CD14-positive monocyte (primary cell): ENCODE data around the gene LRP1B. TPM values are rescaled to one million over a fixed set of nuclear protein-coding genes. Genes with fewer than 3 reads are reported as not detected.

ENCODE experiments used
- DNase-seq, 3 donors: peaks; one replicate each; pipeline ENCODE4 v3.0.0-alpha.2; 2011 to 2022
- H2AFZ ChIP-seq: 2 replicates; pipeline ENCODE4 v1.6.0; 2012; ENCODE audit warnings: mild to moderate bottlenecking, low read depth, low read length, inconsistent platforms; ENCODE audit not compliant: insufficient read depth, poor library complexity, severe bottlenecking
- H3K27ac ChIP-seq, 2 donors: 1 replicate in 1 of 2; 2 replicates in 1 of 2; pipeline ENCODE4 v1.5.1; 2012 to 2013; ENCODE audit warnings: low read length in 2 of 2, control low read depth in 1 of 2, inconsistent platforms in 1 of 2, low read depth in 1 of 2, mild to moderate bottlenecking in 1 of 2
- H3K27me3 ChIP-seq, 2 donors: one replicate each; pipeline versions ENCODE4 v1.6.0 to v1.6.1; 2011 to 2013; ENCODE audit warnings: low read length in 2 of 2; ENCODE audit not compliant: control insufficient read depth in 2 of 2, insufficient read depth in 2 of 2
- H3K36me3 ChIP-seq, 2 donors: replicated peaks in 1 of 2; 1 replicate in 1 of 2; 2 replicates in 1 of 2; pipeline versions ENCODE4 v1.5.1 to v1.6.1; 2012 to 2013; ENCODE audit warnings: low read length in 2 of 2, control low read depth in 1 of 2, inconsistent platforms in 1 of 2, mild to moderate bottlenecking in 1 of 2; ENCODE audit not compliant: insufficient read depth in 2 of 2, control insufficient read depth in 1 of 2
- H3K4me1 ChIP-seq, 2 donors: 1 replicate in 1 of 2; 2 replicates in 1 of 2; pipeline versions ENCODE4 v1.5.1 to v1.6.1; 2012 to 2013; ENCODE audit warnings: low read length in 2 of 2, control low read depth in 1 of 2, inconsistent platforms in 1 of 2, mild to moderate bottlenecking in 1 of 2, moderate library complexity in 1 of 2; ENCODE audit not compliant: insufficient read depth in 2 of 2, control insufficient read depth in 1 of 2
- H3K4me2 ChIP-seq: replicated peaks from 2 replicates; pipeline ENCODE3; 2012; ENCODE audit warnings: low read length, moderate library complexity, mild to moderate bottlenecking; ENCODE audit not compliant: poor library complexity, severe bottlenecking; ENCODE audit errors: extremely low read depth
- H3K4me3 ChIP-seq, 3 experiments: fragments of 200-600 bp in 1 of 3; sonication (generic) in 1 of 3; replicated peaks in 1 of 3; 1 replicate in 2 of 3; 2 replicates in 1 of 3; pipeline ENCODE4 v1.5.1; 2011 to 2013; ENCODE audit warnings: low read length in 3 of 3, mild to moderate bottlenecking in 3 of 3, control low read depth in 2 of 3, low read depth in 2 of 3, inconsistent platforms in 1 of 3, moderate library complexity in 1 of 3
- H3K79me2 ChIP-seq: 2 replicates; pipeline ENCODE4 v1.6.0; 2012; ENCODE audit warnings: mild to moderate bottlenecking, control low read depth, inconsistent platforms, low read length, moderate library complexity; ENCODE audit not compliant: insufficient read depth
- H3K9ac ChIP-seq: 2 replicates; pipeline ENCODE4 v1.6.0; 2017; ENCODE audit warnings: low read length, mild to moderate bottlenecking; ENCODE audit not compliant: insufficient read depth, poor library complexity, severe bottlenecking
- H3K9me3 ChIP-seq, 2 donors: replicated peaks in 1 of 2; 1 replicate in 1 of 2; 2 replicates in 1 of 2; pipeline versions ENCODE4 v1.5.1 to v1.6.1; 2012 to 2013; ENCODE audit warnings: low read length in 2 of 2, control low read depth in 1 of 2; ENCODE audit not compliant: control insufficient read depth in 1 of 2, insufficient read depth in 1 of 2
- H4K20me1 ChIP-seq: 2 replicates; pipeline ENCODE4 v1.6.0; 2012; ENCODE audit warnings: mild to moderate bottlenecking, low read length, control low read depth, moderate library complexity; ENCODE audit not compliant: insufficient read depth
- H3K27ac Mint-ChIP-seq, 7 donors: one replicate each; pipeline ENCODE4 v1.8.0; 2020; ENCODE audit warnings: mild to moderate bottlenecking in 7 of 7, mixed read lengths in 7 of 7, moderate library complexity in 6 of 7, inconsistent platforms in 2 of 7
- H3K27me3 Mint-ChIP-seq, 3 donors: one replicate each; pipeline ENCODE4 v1.8.0; 2021 to 2022; ENCODE audit warnings: low read depth in 3 of 3, mild to moderate bottlenecking in 3 of 3, mixed read lengths in 3 of 3, moderate library complexity in 3 of 3, inconsistent platforms in 1 of 3
- H3K36me3 Mint-ChIP-seq, 2 donors: one replicate each; pipeline ENCODE4 v1.8.0; 2020; ENCODE audit warnings: mixed read lengths in 2 of 2, inconsistent platforms in 1 of 2, mild to moderate bottlenecking in 1 of 2
- H3K4me1 Mint-ChIP-seq: one replicate; pipeline ENCODE4 v1.8.0; 2020; ENCODE audit warnings: mild to moderate bottlenecking, mixed read lengths
- H3K4me3 Mint-ChIP-seq, 2 donors: one replicate each; pipeline ENCODE4 v1.8.0; 2020; ENCODE audit warnings: mild to moderate bottlenecking in 2 of 2, mixed read lengths in 2 of 2, moderate library complexity in 1 of 2
- H3K9me3 Mint-ChIP-seq, 7 donors: one replicate each; pipeline ENCODE4 v1.8.0; 2020 to 2022; ENCODE audit warnings: mixed read lengths in 7 of 7, mild to moderate bottlenecking in 6 of 7, moderate library complexity in 6 of 7, inconsistent platforms in 2 of 7
- WGBS: methylation state at CpG from one replicate; pipeline ENCODE4 v1.1.5; 2013; ENCODE audit warnings: missing lambda C conversion rate; ENCODE audit not compliant: insufficient coverage; 5-methylcytosine and 5-hydroxymethylcytosine counted together
- intact Hi-C, 2 donors: fragments of 100-400 bp; cut with micrococcal nuclease; formaldehyde crosslinking; loops; one replicate each; pipeline versions ENCODE4 v1.15.0 to v1.15.1; 2023
- polyA plus RNA-seq, 3 donors: library from polyadenylated mRNA; depleted of rRNA in 1 of 3; unstranded in 2 of 3; stranded (reverse) in 1 of 3; fragments of 300-500 nt in 2 of 3; fragments of >200 nt in 1 of 3; fragmentation: Illumina TruSeq in 2 of 3; gene quantifications; 1 replicate in 2 of 3; 2 replicates in 1 of 3; pipeline ENCODE4 v1.2.3, GENCODE V29; 2012 to 2021
- TF ChIP-seq, protein P1 (sequence below): fragments of 200-600 bp; IDR thresholded peaks from one replicate; pipeline ENCODE4 v1.8.0; 2022; ENCODE audit warnings: antibody characterized with exemption, mild to moderate bottlenecking

LRP1B gene
- polyA plus RNA-seq, 3 donors, result not detected

DNA sequence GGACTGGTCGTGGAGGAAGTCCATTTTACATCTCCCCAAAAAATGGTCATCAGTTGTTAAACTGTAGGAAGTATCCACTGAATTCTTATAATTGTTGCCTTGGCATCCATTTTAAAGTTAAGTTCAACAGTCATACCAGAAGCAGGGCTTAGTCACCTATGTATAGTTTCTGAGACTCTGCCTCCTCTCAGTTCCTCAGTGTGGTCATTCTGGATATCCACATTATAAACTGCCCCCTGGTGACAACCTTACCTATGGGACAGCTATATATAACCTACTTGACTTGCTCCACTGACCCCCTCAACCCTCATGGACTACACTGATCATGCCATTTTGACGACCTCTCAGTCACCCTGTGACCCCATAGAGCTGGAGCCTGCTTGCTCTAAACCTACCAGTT, 617.0 kb downstream of the LRP1B start:
- Histone ChIP-seq H3K9ac (no peak overlapping the region), H3K4me3 (no peak overlapping the region), H4K20me1 (no peaks in the 10 kb centered on the region), H2AFZ (no peak overlapping the region), H3K79me2 (no peaks in the 10 kb centered on the region), H3K4me2 (no peak overlapping the region), H3K36me3 (no peaks in the 10 kb centered on the region), H3K4me1 (no peaks in the 10 kb centered on the region), H3K27ac (no peak overlapping the region), H3K27me3 (no peaks in the 10 kb centered on the region), H3K9me3 (no peaks in the 10 kb centered on the region)
- TF ChIP-seq, protein P1, sequence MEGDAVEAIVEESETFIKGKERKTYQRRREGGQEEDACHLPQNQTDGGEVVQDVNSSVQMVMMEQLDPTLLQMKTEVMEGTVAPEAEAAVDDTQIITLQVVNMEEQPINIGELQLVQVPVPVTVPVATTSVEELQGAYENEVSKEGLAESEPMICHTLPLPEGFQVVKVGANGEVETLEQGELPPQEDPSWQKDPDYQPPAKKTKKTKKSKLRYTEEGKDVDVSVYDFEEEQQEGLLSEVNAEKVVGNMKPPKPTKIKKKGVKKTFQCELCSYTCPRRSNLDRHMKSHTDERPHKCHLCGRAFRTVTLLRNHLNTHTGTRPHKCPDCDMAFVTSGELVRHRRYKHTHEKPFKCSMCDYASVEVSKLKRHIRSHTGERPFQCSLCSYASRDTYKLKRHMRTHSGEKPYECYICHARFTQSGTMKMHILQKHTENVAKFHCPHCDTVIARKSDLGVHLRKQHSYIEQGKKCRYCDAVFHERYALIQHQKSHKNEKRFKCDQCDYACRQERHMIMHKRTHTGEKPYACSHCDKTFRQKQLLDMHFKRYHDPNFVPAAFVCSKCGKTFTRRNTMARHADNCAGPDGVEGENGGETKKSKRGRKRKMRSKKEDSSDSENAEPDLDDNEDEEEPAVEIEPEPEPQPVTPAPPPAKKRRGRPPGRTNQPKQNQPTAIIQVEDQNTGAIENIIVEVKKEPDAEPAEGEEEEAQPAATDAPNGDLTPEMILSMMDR, result no peak
- DNase-seq, result no peak
- H3K27me3 Mint-ChIP-seq, result peaks cover 0 to 2% (median 0%) of the 10 kb centered on the region in 3 donors
- H3K4me1 Mint-ChIP-seq, result no peaks in the 10 kb centered on the region
- H3K27ac Mint-ChIP-seq, result no peak overlapping the region
- no peaks in the 10 kb centered on the region for H3K36me3 Mint-ChIP-seq
- intact Hi-C loops, result no loop called here
- no peak overlapping the region for H3K4me3 Mint-ChIP-seq
- H3K9me3 Mint-ChIP-seq, result peaks cover 0 to 3% (median 0%) of the 10 kb centered on the region in 7 donors
- WGBS, result 8% methylated on average over 1 of the region's 2 CpGs

DNA sequence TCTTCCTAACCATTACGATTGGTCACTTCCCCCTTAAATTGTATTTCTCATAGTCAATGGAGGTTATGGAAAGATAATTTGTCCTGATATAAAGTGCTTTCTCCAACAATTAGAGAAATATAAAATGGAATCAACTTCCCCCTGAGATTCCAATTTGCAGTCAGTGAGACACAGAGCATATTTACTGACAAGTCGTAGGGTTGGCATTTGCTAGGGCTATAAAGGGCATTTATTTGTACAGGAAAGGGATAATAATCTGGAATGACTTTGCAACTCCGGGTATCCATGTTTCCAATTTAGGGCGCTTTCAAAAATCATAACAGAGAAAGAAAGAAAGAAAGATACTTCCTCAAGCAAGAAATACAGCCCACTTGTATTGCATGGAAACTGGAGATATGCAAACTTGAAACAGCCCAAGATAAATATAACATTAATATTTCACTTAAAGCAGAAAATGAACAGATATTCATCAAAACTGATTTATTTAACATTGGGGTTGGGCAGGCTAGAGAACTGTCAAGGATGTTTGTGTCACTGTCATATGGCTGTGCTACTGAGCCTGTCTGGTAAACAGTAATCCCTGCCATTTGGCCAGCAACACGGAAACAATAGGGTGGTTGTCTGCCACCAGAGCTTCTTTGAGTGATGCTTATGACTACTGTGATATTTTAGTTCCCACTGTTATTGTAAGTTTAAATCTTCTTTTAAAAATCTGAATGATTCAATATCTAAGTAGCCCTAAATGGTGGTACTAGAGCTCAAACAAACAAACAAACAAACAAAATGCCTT, 621.8 kb downstream of the LRP1B start:
- Mint-ChIP-seq H3K27me3 (peaks cover 0 to 2% (median 0%) of the 10 kb centered on the region in 3 donors), H3K9me3 (peaks cover 0 to 2% (median 0%) of the 10 kb centered on the region in 7 donors), H3K36me3 (no peaks in the 10 kb centered on the region), H3K4me1 (no peaks in the 10 kb centered on the region), H3K27ac (no peak overlapping the region), H3K4me3 (no peak overlapping the region)
- H3K4me1 ChIP-seq, result no peaks in the 10 kb centered on the region
- H3K27me3 ChIP-seq, result no peaks in the 10 kb centered on the region
- no peak for DNase-seq
- H3K36me3 ChIP-seq, result no peaks in the 10 kb centered on the region
- H3K4me2 ChIP-seq, result no peak overlapping the region
- H3K27ac ChIP-seq, result no peak overlapping the region
- no peak overlapping the region for H3K4me3 ChIP-seq
- no peaks in the 10 kb centered on the region for H3K9me3 ChIP-seq
- 100% methylated on average over 1 of the region's 5 CpGs for WGBS
- H3K9ac ChIP-seq, result no peak overlapping the region
- H4K20me1 ChIP-seq, result no peaks in the 10 kb centered on the region
- no peaks in the 10 kb centered on the region for H3K79me2 ChIP-seq
- TF ChIP-seq, protein P1, result no peak
- intact Hi-C loops, result no loop called here
- H2AFZ ChIP-seq, result no peak overlapping the region
